ENCODE measurements around the gene CDK9.
"Not testable (repeated sequence)": the region's sequence is repeated elsewhere in the genome, so short reads cannot be mapped to it uniquely, and the experiment has no call there.

CDK9 gene

GRCh38 chr9:127753622-127754021 is 32.2 kb upstream of the CDK9 start:
- in situ Hi-C loops (cut with HindIII; ENCODE audit: low pct_ligation_motif_present, low sequenced_read_pairs), result loop anchor here (25.0 kb wide), 1 partner anchor 109 kb away; the partner anchor contains the start of gene ENG
- TF ChIP-seq CTCF (IDR thresholded peaks at IDR 0.05; ENCODE audit: low read depth, low read length, missing control alignments), result no peak
- Histone ChIP-seq H3K36me3 (replicated peaks) (no peaks in the 10 kb centered on the region), H3K4me3 (ENCODE audit: low read depth, low read length) (no peak overlapping the region), H3K27me3 (replicated peaks) (no peaks in the 10 kb centered on the region), H3K27ac (no peak overlapping the region)
- DNase-seq, result no peak

- H3K27ac ChIP-seq, result no peak overlapping the region
- H3K36me3 ChIP-seq (replicated peaks), result no peaks in the 10 kb centered on the region
- TF ChIP-seq CTCF (IDR thresholded peaks at IDR 0.05; ENCODE audit: low read depth, low read length, missing control alignments), result no peak
- H3K27me3 ChIP-seq (replicated peaks), result no peaks in the 10 kb centered on the region
- H3K4me3 ChIP-seq (ENCODE audit: low read depth, low read length), result no peak overlapping the region
- in situ Hi-C loops (cut with HindIII; ENCODE audit: low pct_ligation_motif_present, low sequenced_read_pairs), result loop anchor here (25.0 kb wide), 1 partner anchor 108 kb away; the partner anchor contains the start of gene ENG
- DNase-seq, result no peak
Measured at GRCh38 chr9:127754099-127755060, 31.5 kb upstream of the CDK9 start.

GRCh38 chr9:127755061-127756060 is 30.5 kb upstream of the CDK9 start:
- Histone ChIP-seq H3K27me3 (replicated peaks) (no peaks in the 10 kb centered on the region), H3K4me3 (ENCODE audit: low read depth, low read length) (no peak overlapping the region), H3K27ac (no peak overlapping the region), H3K36me3 (replicated peaks) (no peaks in the 10 kb centered on the region)
- no peak for DNase-seq
- no peak for TF ChIP-seq CTCF (IDR thresholded peaks at IDR 0.05; ENCODE audit: low read depth, low read length, missing control alignments)
- in situ Hi-C loops (cut with HindIII; ENCODE audit: low pct_ligation_motif_present, low sequenced_read_pairs), result loop anchor here (25.0 kb wide), 1 partner anchor 107 kb away; the partner anchor contains the start of gene ENG

GRCh38 chr9:127756233-127756632 is 29.6 kb upstream of the CDK9 start:
- Histone ChIP-seq H3K4me3 (ENCODE audit: low read depth, low read length) (no peak overlapping the region), H3K27me3 (replicated peaks) (no peaks in the 10 kb centered on the region), H3K36me3 (replicated peaks) (no peaks in the 10 kb centered on the region), H3K27ac (no peak overlapping the region)
- TF ChIP-seq CTCF (IDR thresholded peaks at IDR 0.05; ENCODE audit: low read depth, low read length, missing control alignments), result no peak
- no peak for DNase-seq
- in situ Hi-C loops (cut with HindIII; ENCODE audit: low pct_ligation_motif_present, low sequenced_read_pairs), result loop anchor here (25.0 kb wide), 1 partner anchor 106 kb away; the partner anchor contains the start of gene ENG

- H3K27ac ChIP-seq; H3K36me3 ChIP-seq (replicated peaks); DNase-seq; H3K27me3 ChIP-seq (replicated peaks); H3K4me3 ChIP-seq (ENCODE audit: low read depth, low read length): not testable (repeated sequence)
- in situ Hi-C loops (cut with HindIII; ENCODE audit: low pct_ligation_motif_present, low sequenced_read_pairs), result loop anchor here (25.0 kb wide), 1 partner anchor 106 kb away; the partner anchor contains the start of gene ENG
Measured at GRCh38 chr9:127756776-127757175, 29.1 kb upstream of the CDK9 start.
